SK-N-MC (cell line): Measurements from ENCODE around the gene NSMCE1.

ENCODE experiments used
- EZH2 ChIP-seq: fragments of 200-600 bp; sonication (generic); IDR thresholded peaks from one replicate; pipeline ENCODE4 v1.6.1; 2017; ENCODE audit warnings: antibody characterized with exemption
- FOXP2 ChIP-seq: optimal IDR thresholded peaks from 2 replicates; pipeline ENCODE3; 2011; ENCODE audit warnings: mild to moderate bottlenecking, moderate library complexity; ENCODE audit not compliant: insufficient read depth; ENCODE audit errors: extremely low read length, control extremely low read depth
- POLR2AphosphoS5 ChIP-seq: IDR thresholded peaks from 2 replicates; pipeline ENCODE4 v1.6.1; 2012; ENCODE audit warnings: mild to moderate bottlenecking, low read depth, low read length, borderline replicate concordance

- no peak for TF ChIP-seq POLR2AphosphoS5
- TF ChIP-seq FOXP2, result no peak
- no peak for TF ChIP-seq EZH2
Measured at GRCh38 chr16:27210174-27210573, 58.4 kb downstream of the NSMCE1 start.
